Ascending aorta (tissue), 2 donors: ENCODE data around the gene SMTNL2. TPM values are rescaled to one million over a fixed set of nuclear protein-coding genes. Genes with fewer than 3 reads are reported as not detected.

Experiments
- DNase-seq, 2 donors: peaks; one replicate each; pipeline ENCODE4 v3.0.0-alpha.2; 2019; ENCODE audit warnings: low spot score in 2 of 2
- H3K27ac ChIP-seq, 2 donors: fragments of 200-600 bp; sonication (generic); one replicate each; pipeline ENCODE4 v1.5.1; 2016 to 2017; ENCODE audit warnings: mild to moderate bottlenecking in 1 of 2
- H3K27me3 ChIP-seq: fragments of 200-600 bp; sonication (generic); one replicate; pipeline ENCODE4 v1.5.1; 2017
- H3K36me3 ChIP-seq, 2 donors: fragments of 200-600 bp; sonication (generic); one replicate each; pipeline ENCODE4 v1.5.1; 2016
- H3K4me1 ChIP-seq, 2 donors: fragments of 200-600 bp; sonication (generic); one replicate each; pipeline ENCODE4 v1.5.1; 2016 to 2017; ENCODE audit warnings: mild to moderate bottlenecking in 1 of 2
- H3K4me3 ChIP-seq, 2 donors: fragments of 200-600 bp; sonication (generic); one replicate each; pipeline ENCODE4 v1.5.1; 2016 to 2017; ENCODE audit warnings: mild to moderate bottlenecking in 1 of 2
- H3K9me3 ChIP-seq, 2 donors: fragments of 200-600 bp; sonication (generic); one replicate each; pipeline ENCODE4 v1.5.1; 2016
- intact Hi-C: fragments of 100-400 bp; cut with DNase I; formaldehyde crosslinking; loops from one replicate; pipeline ENCODE4 v1.15.1; 2023
- total RNA-seq: library from RNA; depleted of rRNA; stranded (reverse); fragments of >200 nt; gene quantifications from one replicate; pipeline ENCODE4 v1.1.0, GENCODE V29; 2016
- TF ChIP-seq, protein P1 (sequence below), 3 experiments: fragments of 200-600 bp in 2 of 3; fragments of 450-650 bp in 1 of 3; sonication (generic) in 2 of 3; IDR thresholded peaks; one replicate each; pipeline ENCODE4 v1.5.1; 2016 to 2019; ENCODE audit warnings: antibody characterized with exemption in 3 of 3, mild to moderate bottlenecking in 1 of 3, moderate library complexity in 1 of 3

SMTNL2 gene
- total RNA-seq, 1 donor from 2014 or later: 15.6 TPM

DNA sequence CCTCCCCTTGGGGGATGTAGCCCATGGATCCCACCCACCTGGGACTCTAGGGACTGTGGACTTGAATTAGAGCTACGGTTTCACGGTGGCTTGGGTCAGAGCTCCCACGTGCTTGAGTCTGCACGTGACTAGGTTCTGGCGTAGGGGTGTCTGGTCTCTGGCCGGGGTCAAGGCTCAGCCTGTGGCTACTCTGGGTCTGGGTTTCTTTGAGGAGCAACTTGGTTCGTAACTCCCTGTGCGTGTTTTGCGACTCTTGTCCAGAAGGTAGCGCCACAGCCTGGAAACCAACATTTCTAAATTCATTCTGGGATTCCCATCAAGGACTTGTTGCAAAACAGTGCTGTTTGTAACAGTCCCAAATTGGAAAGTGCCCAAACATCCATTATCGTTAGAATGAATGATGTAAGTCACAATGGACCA, 23.5 kb upstream of the SMTNL2 start:
- no peak overlapping the region for H3K4me3 ChIP-seq
- DNase-seq: no peak
- H3K27me3 ChIP-seq: no peaks in the 10 kb centered on the region
- intact Hi-C loops: no loop called here
- no peaks in the 10 kb centered on the region for H3K36me3 ChIP-seq
- TF ChIP-seq, protein P1, sequence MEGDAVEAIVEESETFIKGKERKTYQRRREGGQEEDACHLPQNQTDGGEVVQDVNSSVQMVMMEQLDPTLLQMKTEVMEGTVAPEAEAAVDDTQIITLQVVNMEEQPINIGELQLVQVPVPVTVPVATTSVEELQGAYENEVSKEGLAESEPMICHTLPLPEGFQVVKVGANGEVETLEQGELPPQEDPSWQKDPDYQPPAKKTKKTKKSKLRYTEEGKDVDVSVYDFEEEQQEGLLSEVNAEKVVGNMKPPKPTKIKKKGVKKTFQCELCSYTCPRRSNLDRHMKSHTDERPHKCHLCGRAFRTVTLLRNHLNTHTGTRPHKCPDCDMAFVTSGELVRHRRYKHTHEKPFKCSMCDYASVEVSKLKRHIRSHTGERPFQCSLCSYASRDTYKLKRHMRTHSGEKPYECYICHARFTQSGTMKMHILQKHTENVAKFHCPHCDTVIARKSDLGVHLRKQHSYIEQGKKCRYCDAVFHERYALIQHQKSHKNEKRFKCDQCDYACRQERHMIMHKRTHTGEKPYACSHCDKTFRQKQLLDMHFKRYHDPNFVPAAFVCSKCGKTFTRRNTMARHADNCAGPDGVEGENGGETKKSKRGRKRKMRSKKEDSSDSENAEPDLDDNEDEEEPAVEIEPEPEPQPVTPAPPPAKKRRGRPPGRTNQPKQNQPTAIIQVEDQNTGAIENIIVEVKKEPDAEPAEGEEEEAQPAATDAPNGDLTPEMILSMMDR (IDR thresholded peaks at IDR 0.05): no peak
- H3K4me1 ChIP-seq: peaks cover 6 to 14% of the 10 kb centered on the region in 2 donors
- peak overlapping the region in 1 of 2 donors; percentile 82 for H3K27ac ChIP-seq
- H3K9me3 ChIP-seq: no peaks in the 10 kb centered on the region

DNA sequence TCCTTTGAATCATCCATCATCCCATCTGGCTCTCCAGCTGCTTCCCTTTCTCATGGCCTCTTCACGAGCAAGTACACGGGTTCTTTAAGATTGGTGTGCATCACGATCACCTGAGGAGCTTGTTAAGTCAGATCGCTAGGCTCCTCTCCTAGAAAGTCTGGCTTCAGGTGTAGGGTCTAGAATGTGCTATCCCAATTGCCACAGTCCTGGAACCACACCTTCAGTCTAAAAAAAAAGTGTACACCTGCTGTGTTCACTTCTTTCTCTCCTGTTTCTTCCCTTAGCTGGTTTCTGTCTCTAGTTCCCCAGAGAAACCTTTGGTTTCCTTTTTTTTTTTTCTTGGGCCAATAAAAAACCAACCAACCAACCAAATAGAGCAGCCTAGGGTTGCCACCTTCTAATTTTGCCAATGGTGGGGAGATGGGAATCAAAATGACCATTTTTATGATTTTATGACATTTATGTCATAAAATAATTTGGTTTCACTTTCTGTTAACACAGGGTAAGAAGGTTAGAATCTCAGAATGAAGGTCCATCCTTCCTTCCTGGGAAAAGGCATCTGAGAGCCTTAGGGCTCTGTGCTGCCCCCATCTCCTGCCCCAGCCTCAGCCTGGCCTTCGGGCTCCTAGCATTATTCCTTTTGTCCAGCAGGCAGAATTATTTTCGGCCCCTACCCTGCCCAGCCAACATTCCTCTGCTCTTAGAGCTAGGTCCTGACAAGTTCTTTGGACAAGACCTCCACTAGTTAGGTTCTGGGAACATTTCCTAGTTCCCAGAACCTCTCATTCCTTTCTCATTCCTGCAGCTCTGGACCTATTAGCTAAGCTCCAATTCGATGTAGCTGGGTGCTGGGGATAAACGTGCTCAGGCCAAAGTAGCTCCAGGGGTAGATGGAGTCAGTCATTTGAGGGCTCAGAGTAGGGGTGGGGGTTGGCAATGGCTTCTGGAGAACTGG, 22.0 kb upstream of the SMTNL2 start:
- no peaks in the 10 kb centered on the region for H3K27me3 ChIP-seq
- peak overlapping the region; percentile 80 to 82 for H3K27ac ChIP-seq
- TF ChIP-seq, protein P1 (IDR thresholded peaks at IDR 0.05): peak; percentile 10 to 24 (median 12)
- intact Hi-C loops: loop anchor here (2.0 kb wide), 1 partner anchor 63 kb away; the partner anchor contains the start of gene SPNS2
- no peak for DNase-seq
- H3K36me3 ChIP-seq: no peaks in the 10 kb centered on the region
- no peaks in the 10 kb centered on the region for H3K9me3 ChIP-seq
- peaks cover 6 to 10% of the 10 kb centered on the region in 2 donors for H3K4me1 ChIP-seq
- H3K4me3 ChIP-seq: peak overlapping the region in 1 of 2 donors; percentile 5

DNA sequence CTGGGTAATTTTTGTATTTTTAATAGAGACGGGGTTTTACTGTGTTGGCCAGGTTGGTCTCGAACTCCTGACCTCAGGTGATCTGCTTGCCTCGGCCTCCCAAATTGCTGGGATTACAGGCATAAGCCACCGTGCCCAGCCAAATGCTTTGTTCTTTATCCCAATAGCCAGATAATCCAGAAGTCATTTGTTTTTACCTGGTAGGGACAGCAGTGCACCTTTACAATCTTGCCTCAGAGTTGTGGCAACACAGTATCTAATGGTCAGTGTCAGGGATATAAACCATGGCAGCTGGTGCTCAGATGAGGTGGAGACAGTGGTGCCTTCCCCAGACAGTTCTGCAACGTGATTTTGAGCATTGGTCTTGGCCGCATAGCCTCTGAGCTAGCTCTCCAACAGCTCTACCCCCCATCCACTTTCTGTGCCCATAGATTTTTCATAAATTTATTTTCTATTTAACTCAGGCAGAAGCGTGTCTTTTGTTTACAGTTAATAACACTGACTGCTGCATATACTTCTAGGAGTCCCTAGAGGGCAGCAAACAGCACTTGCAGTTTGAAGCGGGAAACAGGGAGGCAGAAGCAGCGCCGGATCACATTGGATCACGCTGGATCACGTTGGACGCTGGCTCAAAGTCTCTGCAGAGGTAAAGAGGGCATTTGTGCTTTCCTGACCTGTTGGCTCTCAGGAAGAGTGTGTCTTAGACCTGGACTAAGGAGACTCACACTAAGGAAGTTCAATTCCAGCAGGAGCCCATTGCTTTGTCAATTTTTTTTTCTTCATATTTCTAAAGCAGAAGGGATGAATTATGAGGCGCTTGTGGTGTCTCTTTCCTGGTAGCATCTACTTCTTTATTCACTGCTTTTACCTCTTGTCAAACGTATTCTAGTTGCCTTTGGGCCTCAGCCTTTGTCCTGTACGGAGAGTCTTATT, 18.9 kb upstream of the SMTNL2 start:
- H3K27ac ChIP-seq: no peak overlapping the region
- intact Hi-C loops: loop anchor here (2.0 to 5.0 kb wide), 2 partner anchors 59 to 143 kb away; no protein-coding TSS in a partner anchor

DNA sequence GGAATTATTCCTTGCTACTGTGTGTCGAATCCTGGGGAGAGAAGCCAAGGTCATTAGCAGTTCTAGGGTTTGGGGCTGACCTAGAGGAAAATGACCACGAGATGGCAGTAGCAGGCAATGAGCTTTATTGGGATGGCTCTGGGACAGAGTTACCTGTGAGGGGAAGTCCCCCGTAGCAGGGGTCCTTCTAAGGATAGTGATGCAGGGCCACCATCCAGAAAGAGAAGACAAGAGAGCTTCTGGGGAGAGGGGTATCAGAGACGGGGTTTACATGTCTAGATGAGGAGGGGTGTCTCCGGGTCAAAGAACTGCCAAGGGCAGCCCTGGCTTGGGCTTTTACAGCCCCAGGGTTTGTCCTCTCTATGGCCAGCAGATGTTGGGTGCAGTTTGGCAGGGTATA, 17.5 kb upstream of the SMTNL2 start:
- no peaks in the 10 kb centered on the region for H3K36me3 ChIP-seq
- intact Hi-C loops: loop anchor here (2.0 to 5.0 kb wide), 2 partner anchors 58 to 144 kb away; no protein-coding TSS in a partner anchor
- peaks cover 2 to 10% of the 10 kb centered on the region in 2 donors for H3K4me1 ChIP-seq
- H3K27me3 ChIP-seq: no peaks in the 10 kb centered on the region
- no peaks in the 10 kb centered on the region for H3K9me3 ChIP-seq
- DNase-seq: no peak
- no peak overlapping the region for H3K27ac ChIP-seq
- TF ChIP-seq, protein P1 (IDR thresholded peaks at IDR 0.05): peak; percentile 5 to 61 (median 56)
- no peak overlapping the region for H3K4me3 ChIP-seq

More for the DNA sequence above, 18.9 kb upstream of the SMTNL2 start:
- Histone ChIP-seq H3K27me3 (no peaks in the 10 kb centered on the region), H3K4me1 (peaks cover 6 to 10% of the 10 kb centered on the region in 2 donors), H3K36me3 (no peaks in the 10 kb centered on the region), H3K9me3 (no peaks in the 10 kb centered on the region), H3K4me3 (no peak overlapping the region)
- DNase-seq: peak in 1 of 2 donors; percentile 81
- TF ChIP-seq, protein P1 (IDR thresholded peaks at IDR 0.05): peak; percentile 50 to 83 (median 83)

DNA sequence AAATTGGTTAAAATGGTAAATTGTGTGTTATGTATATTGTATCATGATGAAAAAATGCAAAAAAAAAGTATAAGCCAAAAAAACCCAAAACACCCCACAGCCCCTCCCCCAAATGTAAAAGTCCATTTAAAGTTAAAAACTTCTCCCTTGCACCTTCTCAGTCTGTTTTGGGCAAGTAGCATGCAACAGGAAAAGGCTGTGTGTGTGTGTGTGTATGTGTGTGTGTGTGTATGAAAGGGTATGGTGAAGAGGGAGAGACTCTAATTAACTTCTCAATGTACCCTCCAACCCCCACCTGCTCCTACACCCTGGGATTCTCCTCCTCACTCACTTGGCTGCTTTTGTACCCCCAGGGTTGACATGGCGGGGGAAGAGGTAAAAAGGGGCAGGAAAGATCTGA, 14.7 kb upstream of the SMTNL2 start:
- H3K4me1 ChIP-seq: no peaks in the 10 kb centered on the region
- intact Hi-C loops: loop anchor here (5.0 kb wide), 1 partner anchor 147 kb away; no protein-coding TSS in a partner anchor
- H3K36me3 ChIP-seq: no peaks in the 10 kb centered on the region
- no peaks in the 10 kb centered on the region for H3K9me3 ChIP-seq
- H3K4me3 ChIP-seq: no peak overlapping the region
- H3K27ac ChIP-seq: no peak overlapping the region
- TF ChIP-seq, protein P1 (IDR thresholded peaks at IDR 0.05): no peak
- DNase-seq: no peak
- H3K27me3 ChIP-seq: no peaks in the 10 kb centered on the region
